HG02852 (cell line): Measurements from ENCODE around the gene HSPB6.

Experiments
- ATAC-seq: cut with Tn5 transposase; IDR thresholded peaks from one replicate; pipeline ENCODE4 v1.9.1; 2021; ENCODE audit warnings: mild to moderate bottlenecking, moderate library complexity; ENCODE audit not compliant: unreplicated experiment

The HSPB6 gene

GRCh38 chr19:35746531-35746930 lies 10.3 kb downstream of the HSPB6 start:
- no peak for ATAC-seq

- no peak for ATAC-seq
Observed at GRCh38 chr19:35746087-35746462, 10.8 kb downstream of the HSPB6 start.

GRCh38 chr19:35745328-35746086 lies 11.3 kb downstream of the HSPB6 start, which contains the start of the genes PSENEN and U2AF1L4:
Gene PSENEN, plus strand, starts transcription at chr19:35745651. Its CDS starts 280 bp downstream, at chr19:35745931.
Gene U2AF1L4, minus strand, starts transcription at chr19:35745418. Its CDS starts 27 bp downstream, at chr19:35745391.
- peak; percentile 37 for ATAC-seq

- peak; percentile 36 for ATAC-seq
Observed at GRCh38 chr19:35744430-35745327, 12.2 kb downstream of the HSPB6 start.

GRCh38 chr19:35743640-35744429 lies 13.0 kb downstream of the HSPB6 start:
- ATAC-seq = no peak

GRCh38 chr19:35742121-35742724 lies 14.6 kb downstream of the HSPB6 start, which contains the start of gene IGFLR1:
Gene IGFLR1, minus strand, starts transcription at chr19:35742452. Its CDS starts 1,272 bp downstream, at chr19:35741180.
- no peak for ATAC-seq

GRCh38 chr19:35741203-35741515 lies 15.7 kb downstream of the HSPB6 start:
- no peak for ATAC-seq

- ATAC-seq = peak; percentile 56
Observed at GRCh38 chr19:35740423-35741202, 16.2 kb downstream of the HSPB6 start.

- ATAC-seq = no peak
Observed at GRCh38 chr19:35740108-35740422, 16.8 kb downstream of the HSPB6 start.

- ATAC-seq = no peak
Observed at GRCh38 chr19:35739275-35740107, 17.3 kb downstream of the HSPB6 start.

GRCh38 chr19:35738887-35739229 lies 18.0 kb downstream of the HSPB6 start:
- ATAC-seq = no peak

GRCh38 chr19:35738021-35738886 lies 18.6 kb downstream of the HSPB6 start:
- no peak for ATAC-seq

- ATAC-seq = no peak
Observed at GRCh38 chr19:35736913-35737886, 19.6 kb downstream of the HSPB6 start.

GRCh38 chr19:35734889-35735288 lies 21.9 kb downstream of the HSPB6 start:
- no peak for ATAC-seq

- ATAC-seq = no peak
Observed at GRCh38 chr19:35734273-35734672, 22.6 kb downstream of the HSPB6 start.

- ATAC-seq = no peak
Observed at GRCh38 chr19:35733180-35734125, 23.4 kb downstream of the HSPB6 start.
